Loucy (cell line): ENCODE results near the gene AMBRA1.

Experiments
- EZH2phosphoT487 ChIP-seq: fragments of 200-600 bp; IDR thresholded peaks from 2 replicates; pipeline ENCODE4 v1.6.1; 2018; ENCODE audit warnings: antibody characterized with exemption, mild to moderate bottlenecking, moderate library complexity, borderline replicate concordance
- TF ChIP-seq, protein P1 (sequence below): fragments of 200-600 bp; sonication (generic); conservative IDR thresholded peaks from 2 replicates; pipeline ENCODE4 v1.5.1; 2014; ENCODE audit warnings: mild to moderate bottlenecking, antibody characterized with exemption, low read length

DNA sequence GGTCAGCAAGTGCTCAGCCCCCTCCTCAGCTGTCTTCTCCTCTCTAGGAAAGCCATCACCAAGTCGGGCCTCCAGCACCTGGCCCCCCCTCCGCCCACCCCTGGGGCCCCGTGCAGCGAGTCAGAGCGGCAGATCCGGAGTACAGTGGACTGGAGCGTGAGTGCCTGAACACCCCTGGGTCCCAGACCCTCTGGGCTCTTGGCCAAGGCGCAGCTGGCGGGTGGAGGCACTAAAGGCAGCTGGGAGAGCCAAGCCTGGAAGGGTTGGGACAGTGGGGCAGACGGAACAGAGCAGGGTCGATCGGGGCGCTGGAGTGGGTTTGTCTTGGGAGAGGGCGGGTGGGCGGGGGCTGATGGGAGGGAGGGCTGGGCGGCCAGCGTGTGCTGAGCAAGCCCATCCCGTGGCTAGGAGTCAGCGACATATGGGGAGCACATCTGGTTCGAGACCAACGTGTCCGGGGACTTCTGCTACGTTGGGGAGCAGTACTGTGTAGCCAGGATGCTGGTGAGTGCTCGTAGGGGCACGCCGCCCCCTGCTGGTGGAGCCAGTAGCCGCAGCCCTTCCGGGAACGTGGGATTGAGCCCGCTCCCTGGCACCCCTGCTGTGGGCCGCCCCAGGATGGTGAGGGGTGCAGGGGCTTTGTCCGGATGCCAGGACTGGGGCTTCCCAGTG is 226.4 kb downstream of the AMBRA1 start:
- TF ChIP-seq, protein P1, sequence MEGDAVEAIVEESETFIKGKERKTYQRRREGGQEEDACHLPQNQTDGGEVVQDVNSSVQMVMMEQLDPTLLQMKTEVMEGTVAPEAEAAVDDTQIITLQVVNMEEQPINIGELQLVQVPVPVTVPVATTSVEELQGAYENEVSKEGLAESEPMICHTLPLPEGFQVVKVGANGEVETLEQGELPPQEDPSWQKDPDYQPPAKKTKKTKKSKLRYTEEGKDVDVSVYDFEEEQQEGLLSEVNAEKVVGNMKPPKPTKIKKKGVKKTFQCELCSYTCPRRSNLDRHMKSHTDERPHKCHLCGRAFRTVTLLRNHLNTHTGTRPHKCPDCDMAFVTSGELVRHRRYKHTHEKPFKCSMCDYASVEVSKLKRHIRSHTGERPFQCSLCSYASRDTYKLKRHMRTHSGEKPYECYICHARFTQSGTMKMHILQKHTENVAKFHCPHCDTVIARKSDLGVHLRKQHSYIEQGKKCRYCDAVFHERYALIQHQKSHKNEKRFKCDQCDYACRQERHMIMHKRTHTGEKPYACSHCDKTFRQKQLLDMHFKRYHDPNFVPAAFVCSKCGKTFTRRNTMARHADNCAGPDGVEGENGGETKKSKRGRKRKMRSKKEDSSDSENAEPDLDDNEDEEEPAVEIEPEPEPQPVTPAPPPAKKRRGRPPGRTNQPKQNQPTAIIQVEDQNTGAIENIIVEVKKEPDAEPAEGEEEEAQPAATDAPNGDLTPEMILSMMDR, result peak; percentile 68
- no peak for TF ChIP-seq EZH2phosphoT487
